Inflammatory macrophage treated with lipopolysaccharide for 4 hours (primary cell): ENCODE data around the gene PTER.

Source experiments
- DNase-seq: peaks from one replicate; pipeline ENCODE4 v3.0.0-alpha.2; 2020

The PTER gene

GRCh38 chr10:16436758-16437539, at the start of gene PTER:
Gene PTER (plus strand): TSS chr10:16437010. CDS start chr10:16484385, 47,375 bp downstream.
- peak; percentile 98 for DNase-seq

GRCh38 chr10:16392531-16393069, 44.2 kb upstream of the PTER start:
- no peak for DNase-seq

- DNase-seq, result no peak
These were observed 43.4 kb upstream of the PTER start for GRCh38 chr10:16393271-16393858.

- no peak for DNase-seq
These were observed 35.4 kb upstream of the PTER start for GRCh38 chr10:16401416-16401815.

- DNase-seq, result no peak
These were observed 28.4 kb upstream of the PTER start for GRCh38 chr10:16408379-16408778.

DNA sequence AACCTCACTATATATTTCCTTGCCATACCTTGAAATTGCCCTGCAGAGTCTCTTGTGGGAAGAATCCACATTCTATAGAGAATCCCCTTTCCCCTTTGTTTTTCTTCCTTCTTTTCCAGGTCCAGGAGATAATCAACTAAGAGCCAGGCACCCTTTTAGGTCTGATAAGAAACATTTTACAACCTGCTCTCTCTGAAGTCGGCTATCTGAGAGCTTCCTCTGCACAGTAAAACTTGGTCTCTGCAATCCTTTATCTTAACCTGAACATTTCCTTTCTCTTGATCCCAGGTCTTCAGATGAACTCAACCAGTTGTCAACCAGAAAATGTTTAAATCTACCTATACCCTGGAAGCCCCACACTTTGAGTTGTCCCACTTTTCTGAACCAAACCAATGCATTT, 19.5 kb upstream of the PTER start:
- no peak for DNase-seq

DNA sequence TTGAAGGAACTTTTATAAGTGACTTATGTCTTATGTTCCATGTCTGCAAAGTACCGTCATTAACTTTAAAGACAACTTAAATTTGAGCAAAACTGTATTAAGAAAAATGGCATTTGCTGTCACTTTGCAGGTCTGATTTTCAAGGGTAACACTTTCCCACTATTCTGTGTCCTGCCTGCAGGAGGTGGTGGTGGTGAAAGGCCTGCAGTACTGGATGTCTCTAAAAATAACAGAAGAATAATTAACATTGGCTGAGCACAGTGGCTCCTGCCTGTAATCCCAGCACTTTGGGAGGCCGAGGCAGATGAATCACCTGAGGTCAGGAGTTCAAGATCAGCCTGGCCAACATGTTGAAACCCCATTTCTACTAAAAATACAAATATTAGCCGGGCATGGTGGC, 13.2 kb upstream of the PTER start:
- no peak for DNase-seq

- no peak for DNase-seq
These were observed 11.4 kb upstream of the PTER start for GRCh38 chr10:16425449-16425848.

- DNase-seq, result no peak
These were observed 7.3 kb upstream of the PTER start for GRCh38 chr10:16429539-16429938.

GRCh38 chr10:16436367-16436757, 448 bp upstream of the PTER start:
- no peak for DNase-seq

DNA sequence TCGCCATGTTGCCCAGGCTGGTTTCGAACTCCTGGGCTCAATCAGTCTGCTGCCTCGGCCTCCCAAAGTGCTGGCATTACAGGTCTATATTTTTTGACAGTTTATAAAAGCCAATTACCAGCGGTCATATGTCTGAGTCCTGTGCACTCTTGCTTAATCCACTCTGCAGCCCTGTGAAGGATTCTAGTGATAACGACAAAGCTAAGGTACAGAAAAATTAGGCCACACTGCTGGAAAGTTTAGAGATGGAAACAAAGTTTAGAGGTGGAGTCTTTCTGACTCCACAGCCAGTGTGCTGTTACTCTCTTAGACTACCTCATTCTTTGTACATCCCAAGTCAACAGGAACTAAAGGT, 707 bp downstream of the PTER start:
- no peak for DNase-seq

- DNase-seq, result peak; percentile 47
These were observed 2.5 kb downstream of the PTER start for GRCh38 chr10:16439295-16439694.

- DNase-seq, result no peak
These were observed 3.8 kb downstream of the PTER start for GRCh38 chr10:16440396-16441133.

DNA sequence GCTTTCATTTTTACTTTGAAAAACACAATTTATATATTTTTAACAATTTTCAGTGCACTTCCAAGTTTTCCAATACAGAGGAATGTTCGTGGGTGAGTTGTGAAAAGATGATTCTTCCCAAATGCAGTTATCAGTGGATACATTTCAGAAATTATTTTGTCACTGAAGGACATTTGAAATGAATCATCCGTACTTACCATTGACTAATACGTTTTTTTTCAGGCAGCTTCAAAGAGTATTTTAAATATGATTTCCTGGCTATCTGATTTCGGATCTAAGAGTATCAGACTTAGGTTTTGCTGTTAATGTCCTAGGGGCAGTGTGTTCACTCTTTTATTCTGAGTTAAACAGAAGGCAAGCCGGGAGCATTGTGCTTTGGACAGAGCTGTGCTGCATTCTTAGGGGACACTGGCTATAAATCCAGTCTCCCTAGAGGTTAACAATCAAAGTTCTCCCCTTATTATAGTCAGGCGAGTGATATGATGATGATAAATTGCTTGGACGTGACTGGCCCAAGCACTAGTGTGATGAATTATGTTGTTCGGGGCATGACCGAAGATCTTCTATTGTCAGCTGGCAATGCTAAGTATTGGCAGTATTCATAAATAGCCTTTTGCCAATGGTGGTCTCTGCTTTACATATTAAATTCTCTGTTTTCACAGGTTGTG, 4.5 kb downstream of the PTER start:
- DNase-seq, result no peak

DNA sequence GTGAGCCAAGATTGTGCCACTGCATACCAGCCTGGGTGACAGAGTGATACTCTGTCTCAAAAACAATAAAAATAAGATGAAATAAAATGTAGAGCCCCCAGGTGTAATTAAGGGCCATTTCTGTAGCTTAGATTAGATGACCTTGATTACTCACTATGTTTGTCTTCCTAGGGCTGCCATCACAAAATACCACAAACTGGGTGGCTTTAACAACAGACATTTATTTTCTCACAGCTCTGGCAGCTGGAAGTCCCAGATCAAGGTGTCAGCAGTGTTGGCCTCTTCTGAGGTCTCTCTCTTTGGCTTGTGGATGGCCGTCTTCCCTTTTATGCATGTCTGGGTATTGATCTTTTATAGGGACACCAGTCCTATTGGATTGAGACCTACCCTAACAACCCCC, 6.1 kb downstream of the PTER start:
- DNase-seq, result no peak

DNA sequence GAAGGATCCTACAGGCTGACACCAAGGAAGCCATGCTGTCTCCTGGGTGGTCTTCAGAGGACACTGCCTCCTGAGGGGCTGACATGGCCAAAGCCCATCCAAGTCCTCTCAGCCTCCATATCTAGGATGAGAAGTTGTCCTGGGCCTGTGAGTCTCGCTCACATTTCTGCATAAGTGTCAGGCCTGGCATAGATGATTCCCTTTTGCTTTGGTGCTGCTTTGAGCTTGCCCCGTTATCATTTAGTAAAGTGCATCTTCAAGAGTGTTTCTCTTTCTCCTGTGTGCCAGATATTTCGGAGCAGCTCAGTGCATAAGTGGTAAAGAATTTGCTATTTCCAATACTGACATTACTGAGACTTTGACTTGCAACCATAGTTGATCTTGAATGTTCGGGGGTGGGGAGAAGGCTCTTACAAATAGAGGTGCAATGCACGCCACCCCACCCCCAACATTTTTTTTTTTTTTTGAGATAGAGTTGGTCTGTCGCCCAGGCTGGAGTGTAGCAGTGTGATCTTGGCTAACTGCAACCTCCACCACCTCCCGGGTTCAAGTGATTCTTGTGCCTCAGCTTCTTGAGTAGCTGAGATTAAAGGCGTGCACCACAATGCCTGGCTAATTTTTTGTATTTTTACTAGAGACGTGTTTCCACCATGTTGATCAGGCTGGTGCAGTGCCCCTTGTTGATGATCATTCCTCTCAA, 9.1 kb downstream of the PTER start:
- no peak for DNase-seq

GRCh38 chr10:16449454-16449853, 12.6 kb downstream of the PTER start:
- DNase-seq, result no peak

- DNase-seq, result no peak
These were observed 21.6 kb downstream of the PTER start for GRCh38 chr10:16458166-16458955.

GRCh38 chr10:16459423-16459939, 22.7 kb downstream of the PTER start:
- DNase-seq, result no peak

DNA sequence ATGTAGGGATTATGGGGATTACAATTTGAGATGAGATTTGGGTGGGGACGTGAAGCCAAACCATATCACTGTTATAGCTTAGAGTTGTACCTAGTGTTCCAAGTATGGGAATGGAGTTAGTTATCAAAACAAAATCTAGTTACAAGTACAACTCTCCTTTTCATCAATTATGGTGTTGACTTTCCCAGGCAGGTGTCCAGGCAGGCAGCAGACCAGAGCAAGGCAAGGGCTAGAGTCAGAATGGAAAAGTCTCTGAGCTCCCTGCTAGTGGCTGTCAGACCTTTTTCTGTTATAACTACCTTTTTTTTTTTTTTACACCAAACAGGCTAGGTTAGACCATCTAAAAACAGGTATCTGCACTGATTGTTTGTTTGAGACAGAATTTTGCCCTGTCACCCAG, 29.2 kb downstream of the PTER start:
- DNase-seq, result no peak

- DNase-seq, result peak; percentile 74
These were observed 33.9 kb downstream of the PTER start for GRCh38 chr10:16470747-16471146.

- no peak for DNase-seq
These were observed 36.0 kb downstream of the PTER start for GRCh38 chr10:16472828-16473227.
